GM18519 (cell line): ENCODE measurements around the gene SAMD7.
A peak's percentile ranks its signal among the peaks of the same experiment; 100 is the strongest.

Experiments
- ATAC-seq: cut with Tn5 transposase; IDR thresholded peaks from one replicate; pipeline ENCODE4 v1.9.1; 2021; ENCODE audit warnings: mild to moderate bottlenecking, moderate library complexity; ENCODE audit not compliant: unreplicated experiment, low FRiP score

Gene SAMD7, protein sequence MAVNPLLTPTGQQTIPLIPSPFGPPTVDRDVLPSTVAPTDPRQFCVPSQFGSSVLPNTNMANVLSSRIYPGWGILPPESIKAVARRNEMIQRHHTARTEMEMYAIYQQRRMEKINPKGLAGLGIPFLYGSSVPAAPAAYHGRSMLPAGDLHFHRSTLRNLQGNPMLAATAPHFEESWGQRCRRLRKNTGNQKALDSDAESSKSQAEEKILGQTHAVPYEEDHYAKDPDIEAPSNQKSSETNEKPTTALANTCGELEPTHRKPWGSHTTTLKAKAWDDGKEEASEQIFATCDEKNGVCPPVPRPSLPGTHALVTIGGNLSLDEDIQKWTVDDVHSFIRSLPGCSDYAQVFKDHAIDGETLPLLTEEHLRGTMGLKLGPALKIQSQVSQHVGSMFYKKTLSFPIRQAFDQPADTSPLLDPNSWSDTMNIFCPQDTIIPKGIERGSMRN

DNA sequence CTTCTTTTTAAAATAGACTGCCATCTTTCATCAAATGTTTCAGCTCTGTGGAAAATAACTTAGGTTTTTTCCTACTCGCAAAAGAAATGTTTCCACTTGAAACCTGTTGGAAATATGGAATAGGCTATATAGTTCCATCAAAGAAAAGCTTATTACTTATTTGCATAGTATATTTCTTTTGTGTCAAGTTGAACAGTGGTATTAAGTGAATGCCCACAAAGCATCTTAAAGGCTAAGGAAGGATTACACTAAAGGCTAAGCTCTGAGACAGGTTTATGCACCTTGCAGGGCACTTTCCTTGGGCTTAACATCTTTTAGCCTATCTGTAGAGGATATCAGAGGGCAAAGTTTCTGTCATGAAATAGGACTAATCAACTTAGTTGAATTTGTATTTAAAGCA lies at the start of gene SAMD7:
Gene SAMD7, plus strand, starts transcription at position 301 of the 400 bp plus-strand sequence. CDS start 7,927 bp downstream, outside the sequence.
- no peak for ATAC-seq

DNA sequence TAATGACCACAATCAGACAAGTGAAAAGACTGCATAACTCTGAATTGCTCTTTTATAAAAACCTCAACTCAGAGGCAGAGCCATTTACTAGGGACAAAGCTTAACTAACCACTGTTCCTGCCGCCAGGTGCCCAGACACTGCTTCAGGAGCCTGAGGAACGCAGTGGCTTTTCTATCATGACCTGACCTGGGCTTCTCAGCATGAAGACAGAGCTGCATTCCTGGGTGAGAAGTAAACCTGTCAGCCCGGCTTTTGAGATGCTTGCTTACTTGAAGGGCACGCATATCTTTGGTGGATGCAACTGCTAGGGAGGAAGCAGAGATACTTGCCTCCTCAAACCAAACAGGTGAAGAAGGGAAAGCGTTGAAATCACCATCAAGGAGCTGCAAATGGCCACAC lies 49.5 kb upstream of the SAMD7 start:
- no peak for ATAC-seq

DNA sequence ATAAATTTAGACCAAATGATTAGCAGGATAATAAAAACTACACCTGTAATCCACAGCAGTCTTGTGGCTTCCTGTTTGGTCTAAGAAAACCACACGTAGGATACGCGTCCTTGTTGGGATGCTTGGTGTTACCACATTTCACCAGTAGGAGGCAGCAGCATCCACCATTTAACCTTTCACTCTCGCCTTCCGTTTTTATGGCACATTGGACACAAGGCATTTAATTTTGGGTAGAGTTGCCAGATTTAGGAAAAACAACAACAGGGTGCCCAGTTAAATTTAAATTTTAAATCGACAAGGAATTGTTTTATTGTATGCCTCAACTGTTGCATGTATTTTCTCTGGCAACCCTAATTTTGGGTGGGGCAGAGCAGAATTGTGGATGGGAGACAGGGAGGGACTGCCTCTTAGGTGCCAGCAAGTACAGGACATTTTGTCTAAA lies 47.9 kb upstream of the SAMD7 start:
- ATAC-seq, result peak; percentile 60

DNA sequence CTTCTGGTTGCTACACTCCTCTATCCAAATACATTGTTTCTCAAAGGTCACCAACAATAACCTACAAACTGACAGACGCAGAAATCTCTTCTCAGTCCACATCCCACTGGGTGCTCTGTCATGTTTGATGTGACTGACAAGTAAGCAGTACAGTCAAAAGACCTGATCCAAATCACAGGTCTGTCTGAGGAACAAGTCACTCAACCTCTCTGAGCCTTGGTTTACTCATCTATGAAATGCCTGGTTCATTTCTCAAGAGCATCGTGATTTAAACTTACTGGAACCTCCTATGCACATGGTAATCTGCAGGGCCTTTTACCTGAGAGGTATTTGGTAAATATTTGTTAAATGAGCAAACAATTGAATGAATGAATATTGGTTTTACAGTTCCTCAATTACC lies 47.1 kb upstream of the SAMD7 start:
- no peak for ATAC-seq

DNA sequence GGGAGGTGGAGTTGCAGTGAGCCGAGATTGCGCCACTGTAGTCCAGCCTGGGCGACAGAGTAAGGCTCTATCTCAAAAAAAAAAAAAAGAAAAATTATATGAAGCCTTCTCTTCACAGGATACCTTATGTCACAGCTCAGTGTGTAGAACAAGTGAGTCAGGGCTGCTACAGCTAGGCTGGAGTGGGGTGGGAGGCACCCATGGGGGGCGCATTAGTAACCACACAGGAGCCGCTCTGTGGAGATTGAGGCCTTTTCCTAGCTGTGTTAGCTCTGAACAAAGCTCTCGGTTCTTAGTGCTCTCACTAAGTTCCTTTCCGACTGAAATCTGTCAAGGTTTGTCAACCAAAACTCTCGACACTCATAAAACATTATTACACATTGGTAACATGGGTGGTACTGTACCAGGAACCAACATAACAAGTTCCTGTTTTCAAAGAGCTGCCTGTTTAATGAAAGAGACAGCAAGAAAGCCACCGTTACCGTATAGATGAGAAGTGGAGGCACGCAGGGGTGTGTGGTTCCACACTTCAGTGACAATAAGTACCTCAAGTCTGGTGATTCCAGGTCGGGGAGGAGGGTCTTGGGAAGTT lies 46.1 kb upstream of the SAMD7 start:
- ATAC-seq, result peak; percentile 54

DNA sequence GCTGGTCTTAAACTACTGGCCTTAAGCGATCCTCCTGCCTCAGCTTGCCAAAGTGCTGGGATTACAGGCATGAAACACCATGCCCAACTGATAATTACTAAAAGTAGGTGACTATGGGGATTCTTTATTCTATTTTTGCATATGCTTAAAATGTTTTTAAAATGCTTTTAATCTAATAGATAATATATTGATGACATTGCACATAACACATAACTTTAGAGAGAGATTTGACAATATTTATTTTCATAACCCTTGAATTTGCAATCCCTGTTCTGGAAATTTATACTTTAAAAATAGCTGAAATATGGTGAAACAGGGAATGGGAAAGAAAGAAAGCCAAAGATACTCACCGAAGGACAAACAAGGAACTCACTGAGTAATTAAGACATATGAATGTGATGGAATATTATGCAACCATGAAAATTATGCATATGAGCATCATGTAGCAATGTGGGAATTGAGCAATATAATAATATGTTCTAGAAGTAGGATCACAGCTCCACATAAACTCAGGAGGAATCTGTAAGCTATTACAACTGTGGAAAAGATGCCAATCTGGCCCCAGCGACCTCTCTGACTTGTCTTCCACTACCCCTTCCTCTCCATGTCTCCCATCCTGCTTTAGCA lies 43.7 kb upstream of the SAMD7 start:
- ATAC-seq, result no peak

DNA sequence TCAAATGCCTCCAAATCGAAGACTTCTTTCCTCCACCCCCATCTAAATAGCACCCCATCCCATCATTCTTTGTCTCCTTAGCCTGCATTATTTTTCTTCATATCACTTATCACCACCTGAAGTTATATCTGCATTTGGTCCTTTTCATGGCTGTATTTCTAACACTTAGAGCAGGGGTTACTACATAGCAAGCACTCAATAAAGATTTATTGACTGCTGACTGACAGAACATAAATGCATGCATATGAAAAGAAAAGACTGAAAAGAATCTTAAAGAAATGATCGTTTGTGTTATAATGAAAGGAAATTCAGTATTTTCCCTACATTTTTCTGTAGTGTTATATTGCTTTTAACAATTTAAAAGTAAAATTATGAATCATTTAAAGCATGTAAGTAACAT lies 43.0 kb upstream of the SAMD7 start:
- ATAC-seq, result no peak

DNA sequence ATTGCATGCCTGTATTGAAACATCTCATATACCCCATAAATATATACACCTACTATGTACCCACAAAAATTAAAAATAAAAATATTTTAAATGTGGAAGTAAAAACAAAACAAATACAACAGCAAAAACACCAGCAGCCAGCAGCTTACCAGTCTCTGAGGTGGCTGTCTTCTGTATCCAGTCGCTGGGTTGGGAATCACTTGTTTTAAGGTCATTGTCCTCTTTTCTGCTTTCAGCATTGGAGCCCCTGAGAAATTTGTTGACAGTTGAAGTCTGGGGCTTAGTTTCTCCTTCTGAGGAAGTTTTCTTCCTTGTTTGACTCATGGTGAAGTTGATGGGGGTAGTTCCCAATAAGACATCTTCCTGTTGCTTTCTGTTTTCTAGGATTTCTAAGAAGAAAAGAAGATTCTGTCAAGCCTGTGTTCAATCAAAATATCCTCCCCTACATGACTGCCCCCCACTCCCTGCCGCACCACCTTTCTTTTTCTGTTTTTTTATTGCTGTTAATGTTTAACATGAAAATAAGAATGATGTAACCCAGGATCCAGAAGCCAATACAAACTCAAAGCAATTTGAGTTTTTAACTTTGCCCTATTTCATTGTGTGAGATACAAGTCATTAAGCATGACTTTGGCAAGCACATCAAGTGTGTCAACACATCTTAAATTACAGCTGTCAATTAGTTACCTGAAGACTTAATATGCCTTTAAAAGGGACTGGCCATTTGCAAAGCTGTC lies 41.7 kb upstream of the SAMD7 start, which contains the start of gene LRRC31:
Gene LRRC31, minus strand, starts transcription at position 452 of the 737 bp plus-strand sequence. Its CDS starts 128 bp downstream, at position 324.
- ATAC-seq, result no peak

DNA sequence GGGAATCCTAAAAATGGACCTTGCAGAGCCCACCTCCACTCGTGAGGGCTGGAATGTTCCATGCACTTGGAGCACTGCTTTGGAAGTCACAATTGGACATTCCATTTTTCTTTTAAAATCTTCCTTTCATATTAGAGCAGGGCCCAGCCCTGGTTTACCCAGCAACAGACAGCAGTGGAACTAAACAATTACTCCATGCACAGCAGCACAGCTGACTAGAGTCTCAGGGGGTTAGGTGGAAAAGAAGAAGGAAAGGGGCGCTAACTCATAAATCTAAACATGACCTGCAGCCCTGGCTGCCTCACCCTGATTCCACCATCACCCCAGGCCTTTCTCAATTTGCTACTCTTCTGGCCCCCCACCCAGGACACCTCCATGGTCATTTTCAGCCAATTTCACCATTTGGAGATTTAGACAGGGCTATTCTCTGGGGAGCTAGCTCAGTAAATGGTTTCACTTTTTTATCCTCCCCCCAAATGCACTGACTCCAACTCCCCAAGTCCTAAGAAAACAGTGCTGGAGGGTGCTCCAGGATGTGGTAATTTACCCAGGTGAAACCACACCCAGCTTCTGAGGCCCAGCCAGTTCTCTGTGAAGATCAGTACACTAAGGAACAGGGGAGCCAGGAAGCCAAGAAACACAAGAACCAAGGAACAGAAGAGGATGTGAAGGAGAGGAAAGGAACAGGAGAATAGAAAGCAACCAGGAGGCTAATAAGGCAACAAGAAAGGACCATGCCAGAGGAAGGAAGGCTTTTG lies 40.1 kb upstream of the SAMD7 start:
- ATAC-seq, result no peak

DNA sequence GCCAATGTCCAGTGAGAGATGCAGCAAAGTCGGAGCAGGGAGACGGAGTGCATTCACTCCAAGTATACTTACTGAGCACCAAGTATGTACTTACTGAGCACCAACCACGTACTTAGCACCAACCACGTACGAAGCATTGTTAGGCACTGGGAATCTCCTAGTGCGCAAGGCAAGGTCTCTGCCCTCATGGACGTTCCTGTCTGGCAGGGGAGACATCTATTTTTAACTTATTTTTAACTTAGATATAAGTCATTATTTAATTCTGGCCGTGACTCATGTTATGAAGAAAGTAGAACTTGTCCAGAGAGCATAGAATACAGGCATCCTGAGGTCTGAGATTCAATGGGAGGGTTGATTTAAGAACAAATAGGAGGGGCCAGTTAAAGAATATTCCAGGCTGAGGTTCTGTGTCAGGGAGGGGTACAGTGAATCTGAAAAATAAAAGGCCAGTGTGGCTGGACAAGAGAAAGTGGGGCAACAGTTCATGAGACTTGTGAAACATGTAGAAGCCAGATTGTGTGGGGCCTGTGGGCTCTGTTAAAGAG lies 32.3 kb upstream of the SAMD7 start:
- no peak for ATAC-seq

DNA sequence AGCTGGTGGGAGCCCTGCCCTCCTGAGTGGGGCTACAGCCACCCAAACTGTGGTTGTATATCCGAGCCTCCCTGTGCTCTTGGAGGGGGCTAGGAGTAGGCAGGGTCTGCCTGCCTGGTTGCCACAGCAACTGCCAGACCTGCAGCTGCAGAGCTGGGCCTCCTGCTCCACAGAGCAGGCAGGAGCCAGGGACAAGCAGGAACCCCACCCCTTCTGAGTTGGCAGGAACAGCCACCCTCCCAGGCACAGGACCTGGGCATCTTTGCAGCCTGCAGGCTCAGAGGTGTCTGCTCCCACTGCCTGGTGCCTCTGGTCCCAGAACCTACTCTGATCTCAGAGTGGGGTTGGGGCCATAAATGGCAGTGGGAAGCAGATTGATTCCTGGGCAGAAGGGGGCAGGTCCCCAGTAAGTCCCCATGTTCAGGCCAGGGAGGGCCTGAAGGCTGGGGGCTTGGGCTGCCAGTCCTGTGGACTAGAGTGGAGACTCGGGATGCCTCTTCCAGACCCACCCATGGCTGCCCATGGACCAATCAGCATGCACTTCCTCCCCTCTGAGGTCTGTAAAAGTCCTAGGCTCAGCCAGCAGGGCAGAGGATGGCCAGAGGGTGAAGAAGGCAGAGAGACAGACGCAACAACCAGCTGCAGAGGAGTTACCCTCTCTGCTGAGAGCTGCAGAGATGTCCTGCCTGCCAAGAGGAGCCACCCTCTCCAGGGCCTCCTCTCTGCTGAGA lies 31.4 kb upstream of the SAMD7 start:
- ATAC-seq, result no peak

DNA sequence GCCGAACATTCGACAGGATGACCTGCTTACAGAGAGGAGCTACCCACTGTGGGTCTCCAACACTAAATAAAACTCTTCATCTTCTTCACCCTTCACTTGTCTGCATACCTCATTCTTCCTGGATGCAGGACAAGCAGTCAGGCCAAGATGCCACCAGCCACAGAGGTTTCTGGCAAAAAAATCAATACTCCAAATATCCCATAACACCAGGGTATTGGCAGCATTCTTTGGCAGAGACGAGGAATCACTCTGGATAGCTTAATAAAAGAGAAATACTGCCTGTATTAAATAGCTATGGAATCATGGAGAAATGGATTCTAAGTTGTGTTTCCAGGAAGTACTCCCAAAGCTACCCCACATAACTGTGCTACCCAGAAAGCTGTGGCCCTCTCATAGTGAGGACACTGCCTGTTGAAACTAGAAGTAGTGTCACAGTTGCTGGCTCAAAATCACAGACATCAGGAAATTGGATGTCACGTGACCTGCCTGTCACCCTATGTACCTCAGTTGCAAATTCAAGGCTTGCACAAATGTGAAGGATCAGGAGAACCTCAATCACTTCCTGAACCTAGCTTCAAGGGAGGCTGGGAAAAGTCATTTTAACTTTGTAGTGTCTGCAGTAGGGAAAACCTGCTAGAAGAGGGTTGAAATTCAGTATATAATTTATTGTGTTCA lies 30.7 kb upstream of the SAMD7 start:
- ATAC-seq, result no peak

DNA sequence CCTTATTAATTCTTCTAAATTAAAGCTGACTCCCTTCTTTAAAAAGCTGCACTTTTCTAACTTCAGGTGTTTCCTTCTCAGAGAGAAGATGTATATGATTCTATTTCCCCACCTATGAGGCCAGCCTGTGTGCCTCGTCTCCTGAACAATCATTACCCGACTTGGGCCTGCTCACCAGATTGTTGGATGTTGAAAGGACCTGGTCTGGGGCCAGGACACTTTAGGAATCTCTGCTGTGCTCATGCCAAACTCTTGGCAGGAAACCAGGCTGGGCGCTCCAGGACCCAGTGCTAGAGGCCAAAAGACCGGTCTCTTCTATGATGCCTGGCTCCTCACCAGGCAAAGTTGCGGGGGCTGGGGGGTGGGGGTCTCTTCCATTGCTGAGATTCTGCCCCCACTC lies 24.7 kb upstream of the SAMD7 start:
- ATAC-seq, result no peak

DNA sequence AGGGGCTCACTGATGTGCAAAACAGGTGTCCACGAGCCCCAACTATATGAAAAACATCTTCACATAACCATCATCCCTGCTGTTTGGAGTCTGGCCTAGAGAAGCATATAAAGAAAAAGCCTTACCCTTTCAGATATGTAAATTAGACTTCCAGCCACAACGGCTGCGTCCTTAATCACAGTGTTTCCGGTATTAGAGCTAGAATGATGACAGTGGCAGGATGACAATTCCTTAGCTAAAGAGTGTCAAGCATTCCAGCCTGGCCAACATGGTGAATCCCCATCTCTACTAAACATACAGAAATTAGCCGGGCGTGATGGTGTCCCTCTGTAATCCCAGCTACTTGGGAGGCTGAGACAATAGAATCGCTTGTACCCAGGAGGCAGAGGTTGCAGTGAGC lies 19.5 kb upstream of the SAMD7 start:
- no peak for ATAC-seq

DNA sequence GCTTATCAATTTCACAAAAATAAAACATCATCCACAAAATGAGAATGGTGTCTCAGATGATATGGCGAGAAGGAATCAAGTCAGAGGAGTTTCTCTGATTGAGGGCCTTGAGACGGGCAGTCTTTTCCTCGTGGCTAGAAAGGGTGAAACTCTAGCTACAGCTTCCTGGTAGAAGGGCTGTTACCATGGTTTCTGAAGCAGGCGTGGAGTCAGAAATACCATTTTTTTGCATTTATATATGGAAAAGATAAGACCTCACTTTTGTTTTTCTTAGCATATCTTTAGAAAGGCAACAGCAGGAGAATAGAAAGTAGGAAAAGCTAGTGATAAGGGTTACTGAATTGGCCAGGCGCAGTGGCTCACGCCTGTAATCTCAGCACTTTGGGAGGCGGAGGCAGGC lies 17.3 kb upstream of the SAMD7 start:
- ATAC-seq, result no peak

DNA sequence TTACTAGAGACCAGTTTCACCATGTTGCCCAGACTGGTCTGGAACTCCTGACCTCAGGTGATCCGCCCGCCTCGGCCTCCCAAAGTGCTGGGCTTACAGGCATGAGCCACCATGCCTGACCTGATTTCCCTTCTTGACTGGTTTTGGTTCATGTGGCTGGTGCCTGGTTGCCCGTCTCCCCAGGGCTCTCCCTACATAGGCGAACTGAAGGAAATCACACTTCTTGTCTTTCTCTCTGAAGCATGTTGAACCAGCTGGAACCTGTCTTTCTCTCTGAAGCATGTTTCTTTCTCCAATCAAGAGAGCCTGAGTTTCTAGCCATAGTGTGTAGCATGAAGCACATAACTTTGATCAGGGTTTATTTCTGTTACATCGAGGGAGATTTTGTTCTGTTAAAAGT lies 16.3 kb upstream of the SAMD7 start:
- ATAC-seq, result no peak

DNA sequence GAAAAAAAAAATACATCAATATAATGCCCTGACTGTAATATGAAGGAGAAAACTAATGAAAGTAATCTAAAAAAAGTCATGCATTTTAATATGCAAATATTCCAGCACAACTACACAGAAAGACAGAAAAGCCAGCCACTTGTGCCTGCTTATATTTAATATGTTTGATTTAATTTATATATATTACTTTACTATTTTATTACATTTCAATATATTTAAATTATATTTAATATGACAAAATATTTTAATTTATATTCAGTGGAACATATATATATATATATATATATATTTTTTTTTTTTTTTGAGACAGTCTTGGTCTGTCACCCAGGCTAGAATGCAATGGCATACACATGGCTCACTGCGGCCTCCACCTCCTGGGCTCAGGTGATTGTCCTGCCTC lies 14.1 kb upstream of the SAMD7 start:
- ATAC-seq, result no peak

DNA sequence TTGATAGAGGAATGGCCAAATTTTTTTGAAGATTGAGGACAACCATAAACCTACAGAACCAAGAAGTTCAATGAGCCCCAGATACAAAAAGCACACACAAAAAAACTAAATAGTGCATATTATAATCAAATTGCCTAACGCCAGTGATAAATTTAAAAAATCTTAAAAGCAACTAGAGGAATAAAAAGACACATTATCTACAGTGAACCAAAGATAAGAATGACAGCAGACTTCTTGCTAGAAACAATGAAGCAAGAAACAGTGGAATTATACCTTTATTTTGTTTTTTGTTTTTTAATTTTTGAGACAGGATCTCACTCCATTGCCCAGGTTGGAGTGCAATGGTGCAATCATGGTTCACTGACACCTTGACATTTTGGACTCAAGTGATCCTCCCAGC lies 9.9 kb upstream of the SAMD7 start:
- no peak for ATAC-seq

DNA sequence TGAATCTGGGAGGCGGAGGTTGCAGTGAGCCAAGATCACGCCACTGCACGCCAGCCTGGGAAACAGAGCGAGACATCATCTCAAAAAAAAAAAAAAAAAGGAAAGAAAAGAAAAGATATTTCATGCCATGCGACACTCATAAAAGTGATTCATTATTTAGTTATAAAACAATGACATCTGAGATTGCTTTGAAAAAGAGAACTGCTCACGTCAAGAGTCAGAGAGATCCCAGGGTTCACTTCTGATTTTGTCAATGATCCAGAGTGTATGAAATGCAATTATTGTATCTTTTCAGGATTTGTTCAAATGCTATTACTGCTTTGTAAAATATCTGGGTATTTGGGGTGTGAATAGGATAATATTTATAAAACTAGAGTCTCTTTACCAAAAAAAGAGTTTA lies 6.0 kb upstream of the SAMD7 start:
- no peak for ATAC-seq
